ENCODE measurements around the gene TAF6. TPM values are rescaled to one million over a fixed set of nuclear protein-coding genes. Genes with fewer than 3 reads are reported as not detected.

The TAF6 gene
- total and polyA plus RNA-seq, 9 of the 15 experiments (the other 6 are each of a cell fraction or from before 2014, with no cell fraction given) = 0.78 to 78.7 (median 21.3) TPM

- TF ChIP-seq RREB1 (CRISPR knock-in tag; IDR thresholded peaks at IDR 0.05) = peak; percentile 68; the same call in 1 of the 2 replicates
- TF ChIP-seq NEUROD1 (IDR thresholded peaks at IDR 0.05; ENCODE audit: borderline replicate concordance, low read depth, low read length, partially characterized antibody) = peak; percentile 49
- 0 out of 2 replicates have a peak, but pooled peaks have one; percentile 25 for TF ChIP-seq ATF4 (CRISPR knock-in tag; IDR thresholded peaks at IDR 0.05)
- peak; percentile 61; the same call in 1 of the 2 replicates for TF ChIP-seq ZBTB17 (CRISPR knock-in tag; IDR thresholded peaks at IDR 0.05)
- peak; percentile 86 for TF ChIP-seq CREB1 (IDR thresholded peaks at IDR 0.05)
- TF ChIP-seq CREB1 (CRISPR knock-in tag; IDR thresholded peaks at IDR 0.05) = peak; percentile 86
- 0 out of 2 replicates have a peak, but pooled peaks have one; percentile 54 for TF ChIP-seq OTX1 (CRISPR knock-in tag; IDR thresholded peaks at IDR 0.05)
- TF ChIP-seq HLTF (IDR thresholded peaks at IDR 0.05) = 0 out of 2 replicates have a peak, but pooled peaks have one; percentile 19
- TF ChIP-seq HDAC2 (IDR thresholded peaks at IDR 0.05) = peak; percentile 96
- TF ChIP-seq FOXA3 (CRISPR knock-in tag; conservative IDR thresholded peaks at IDR 0.05 in 1 of 2, IDR thresholded peaks at IDR 0.05 in 1 of 2) = peak; percentile 92
- peak; percentile 90 for TF ChIP-seq RBM22 (IDR thresholded peaks at IDR 0.05; ENCODE audit: low read depth, low read length, poor library complexity, severe bottlenecking)
- no peak for TF ChIP-seq RCOR1 (IDR thresholded peaks at IDR 0.05; ENCODE audit: borderline replicate concordance in 1 of 2, low read depth in 2 of 2, low read length in 2 of 2)
- no peak for TF ChIP-seq MAFK (IDR thresholded peaks at IDR 0.05; ENCODE audit: low read length)
- no peak for TF ChIP-seq ZBTB43 (CRISPR knock-in tag; IDR thresholded peaks at IDR 0.05)
- TF ChIP-seq PATZ1 (CRISPR knock-in tag; IDR thresholded peaks at IDR 0.05; ENCODE audit: borderline replicate concordance) = 0 out of 2 replicates have a peak, but pooled peaks have one; percentile 49
- TF ChIP-seq ZFP91 (CRISPR knock-in tag; IDR thresholded peaks at IDR 0.05) = no peak
These were observed 18.6 kb downstream of the TAF6 start (continued) for GRCh38 chr7:100100420-100101015.

All from K562 (cell line).